Naive thymus-derived CD4-positive, alpha-beta T cell (primary cell): Measurements from ENCODE around the gene OR5H14. TPM values are rescaled to one million over a fixed set of nuclear protein-coding genes. Genes with fewer than 3 reads are reported as not detected.
"Not testable (repeated sequence)": the region's sequence is repeated elsewhere in the genome, so short reads cannot be mapped to it uniquely, and the experiment has no call there.

ENCODE experiments used
- ATAC-seq: fragments of 150-1000 bp; cut with Tn5 transposase; 2 replicates; pipeline ENCODE4 v1.10.0; 2021; ENCODE audit warnings: mild to moderate bottlenecking, moderate library complexity
- CTCF ChIA-PET: fragments of 350-600 bp; sonication (Branson Sonifier 250); formaldehyde crosslinking; loops from one replicate; lab custom pipeline; 2021; ENCODE audit warnings: antibody characterized with exemption; lab: Charles Lee
- POLR2A ChIA-PET: fragments of 350-600 bp; sonication (Branson Sonifier 250); formaldehyde crosslinking; loops from one replicate; lab custom pipeline; 2021; ENCODE audit warnings: antibody characterized with exemption, inconsistent platforms; lab: Charles Lee
- DNase-seq, 9 donors: peaks; one replicate each; pipeline versions ENCODE4 v3.0.0 to v3.0.0-alpha.2; 2020 to 2022; ENCODE audit warnings: mixed read lengths in 1 of 9
- H3K27ac ChIP-seq: one replicate; pipeline ENCODE4 v1.7.0; 2013; ENCODE audit warnings: mild to moderate bottlenecking, low read depth, low read length, moderate library complexity
- H3K27me3 ChIP-seq, 2 donors: one replicate each; pipeline ENCODE4 v1.7.0; 2013; ENCODE audit warnings: low read length in 2 of 2, mild to moderate bottlenecking in 2 of 2, moderate library complexity in 2 of 2; ENCODE audit not compliant: control insufficient read depth in 2 of 2, insufficient read depth in 2 of 2
- H3K36me3 ChIP-seq, 3 experiments: 1 replicate in 2 of 3; 2 replicates in 1 of 3; pipeline ENCODE4 v1.7.0; 2013; ENCODE audit warnings: low read length in 3 of 3, mild to moderate bottlenecking in 3 of 3, moderate library complexity in 1 of 3; ENCODE audit not compliant: insufficient read depth in 3 of 3, control insufficient read depth in 2 of 3
- H3K4me1 ChIP-seq, 2 donors: one replicate each; pipeline ENCODE4 v1.7.0; 2013; ENCODE audit warnings: low read length in 2 of 2, mild to moderate bottlenecking in 2 of 2, moderate library complexity in 1 of 2; ENCODE audit not compliant: control insufficient read depth in 2 of 2, insufficient read depth in 2 of 2
- H3K4me3 ChIP-seq: 2 replicates; pipeline ENCODE4 v1.7.0; 2013; ENCODE audit warnings: mild to moderate bottlenecking, low read length
- H3K9me3 ChIP-seq, 3 experiments: 1 replicate in 2 of 3; 2 replicates in 1 of 3; pipeline ENCODE4 v1.7.0; 2013; ENCODE audit warnings: low read length in 3 of 3; ENCODE audit not compliant: control insufficient read depth in 2 of 3
- H3K27ac Mint-ChIP-seq, 9 donors: one replicate each; pipeline ENCODE4 v1.8.0; 2020 to 2022; ENCODE audit warnings: mixed read lengths in 9 of 9, mild to moderate bottlenecking in 8 of 9, moderate library complexity in 5 of 9, inconsistent platforms in 2 of 9
- H3K27me3 Mint-ChIP-seq, 5 donors: one replicate each; pipeline ENCODE4 v1.8.0; 2021 to 2022; ENCODE audit warnings: mixed read lengths in 5 of 5, mild to moderate bottlenecking in 1 of 5
- H3K36me3 Mint-ChIP-seq, 5 donors: one replicate each; pipeline ENCODE4 v1.8.0; 2020 to 2022; ENCODE audit warnings: mixed read lengths in 5 of 5, mild to moderate bottlenecking in 3 of 5, inconsistent platforms in 1 of 5
- H3K4me1 Mint-ChIP-seq, 7 donors: one replicate each; pipeline ENCODE4 v1.8.0; 2020 to 2022; ENCODE audit warnings: mixed read lengths in 7 of 7, mild to moderate bottlenecking in 3 of 7, inconsistent platforms in 1 of 7
- H3K4me3 Mint-ChIP-seq, 10 donors: one replicate each; pipeline ENCODE4 v1.8.0; 2020 to 2022; ENCODE audit warnings: mild to moderate bottlenecking in 10 of 10, mixed read lengths in 10 of 10, moderate library complexity in 6 of 10, inconsistent platforms in 2 of 10
- H3K9me3 Mint-ChIP-seq, 11 donors: one replicate each; pipeline ENCODE4 v1.8.0; 2020 to 2022; ENCODE audit warnings: mixed read lengths in 11 of 11, mild to moderate bottlenecking in 4 of 11, inconsistent platforms in 1 of 11, moderate library complexity in 1 of 11
- intact Hi-C, 2 donors: fragments of 100-400 bp; cut with micrococcal nuclease; formaldehyde crosslinking; loops; one replicate each; pipeline ENCODE4 v1.15.1; 2023
- polyA plus RNA-seq, 2 donors: library from polyadenylated mRNA; unstranded; fragments of 300-500 nt; fragmentation: Illumina TruSeq; gene quantifications; one replicate each; pipeline ENCODE4 v1.2.3, GENCODE V29; 2021
- total RNA-seq, 6 experiments: library from RNA in 5 of 6; stranded (reverse) in 5 of 6; gene quantifications; 1 replicate in 5 of 6; 2 replicates in 1 of 6; pipeline ENCODE4 v1.2.3 and lab custom pipeline; 2021 to 2026

The OR5H14 gene
- total and polyA plus RNA-seq, 7 experiments from 2014 or later, result not detected

DNA sequence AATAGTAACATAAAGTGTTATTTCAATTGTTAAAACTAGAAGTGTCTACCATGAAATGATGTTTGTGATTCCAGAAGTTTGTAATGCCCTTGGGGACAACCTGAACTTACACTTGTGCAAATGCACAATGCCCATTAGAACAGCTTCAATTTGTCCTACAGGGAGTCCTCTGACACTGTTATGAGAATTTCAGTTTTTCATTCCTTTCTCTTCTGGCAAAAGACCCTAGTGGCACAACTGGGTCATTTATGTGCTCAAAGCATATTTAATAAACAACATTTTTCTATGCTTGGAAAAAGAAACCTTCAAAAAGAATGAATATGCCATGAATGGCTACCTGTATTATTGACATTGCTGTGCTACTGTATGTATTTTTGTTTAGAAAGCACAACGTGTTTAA is 16.9 kb upstream of the OR5H14 start, which contains the start of gene OR5H1:
OR5H1 (plus strand) TSS at position 301 of the 400 bp plus-strand sequence. CDS start 1,977 bp downstream, outside the sequence.
- no peaks in the 10 kb centered on the region for H3K36me3 ChIP-seq
- intact Hi-C loops, result no loop called here
- Mint-ChIP-seq H3K36me3 (no peaks in the 10 kb centered on the region), H3K27me3 (peaks cover 0 to 5% (median 0%) of the 10 kb centered on the region in 5 donors), H3K9me3 (peaks cover 0 to 1% (median 0%) of the 10 kb centered on the region in 11 donors), H3K27ac (no peak within 1 kb of the TSS), H3K4me1 (no peaks in the 10 kb centered on the region), H3K4me3 (no peak within 1 kb of the TSS)
- no peaks in the 10 kb centered on the region for H3K9me3 ChIP-seq
- POLR2A ChIA-PET, result no interaction called here
- ATAC-seq, result no peak
- DNase-seq, result no peak
- no peak within 1 kb of the TSS for H3K27ac ChIP-seq
- no peaks in the 10 kb centered on the region for H3K4me1 ChIP-seq
- H3K4me3 ChIP-seq, result no peak within 1 kb of the TSS
- CTCF ChIA-PET, result no interaction called here
- H3K27me3 ChIP-seq, result no peaks in the 10 kb centered on the region

DNA sequence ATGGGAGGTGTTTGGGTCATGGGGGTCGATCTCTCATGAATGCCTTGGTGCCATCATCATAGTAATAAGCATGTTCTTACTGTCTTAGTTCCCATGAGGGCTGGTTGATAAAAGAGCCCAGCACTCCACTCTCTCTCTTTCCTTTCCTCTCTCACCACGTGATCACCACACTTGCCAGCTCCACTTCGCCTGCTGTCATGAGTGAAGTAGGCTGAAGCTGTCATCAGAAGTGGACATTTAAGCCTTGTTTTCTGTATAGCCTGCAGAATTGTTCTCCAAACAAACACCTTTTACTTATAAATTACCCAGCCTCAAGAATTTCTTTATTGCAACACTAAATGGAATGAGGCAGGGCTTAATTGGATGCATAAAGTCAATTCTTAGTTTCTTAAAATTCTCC is 10.6 kb upstream of the OR5H14 start:
- intact Hi-C loops, result no loop called here
- no peaks in the 10 kb centered on the region for H3K9me3 Mint-ChIP-seq

DNA sequence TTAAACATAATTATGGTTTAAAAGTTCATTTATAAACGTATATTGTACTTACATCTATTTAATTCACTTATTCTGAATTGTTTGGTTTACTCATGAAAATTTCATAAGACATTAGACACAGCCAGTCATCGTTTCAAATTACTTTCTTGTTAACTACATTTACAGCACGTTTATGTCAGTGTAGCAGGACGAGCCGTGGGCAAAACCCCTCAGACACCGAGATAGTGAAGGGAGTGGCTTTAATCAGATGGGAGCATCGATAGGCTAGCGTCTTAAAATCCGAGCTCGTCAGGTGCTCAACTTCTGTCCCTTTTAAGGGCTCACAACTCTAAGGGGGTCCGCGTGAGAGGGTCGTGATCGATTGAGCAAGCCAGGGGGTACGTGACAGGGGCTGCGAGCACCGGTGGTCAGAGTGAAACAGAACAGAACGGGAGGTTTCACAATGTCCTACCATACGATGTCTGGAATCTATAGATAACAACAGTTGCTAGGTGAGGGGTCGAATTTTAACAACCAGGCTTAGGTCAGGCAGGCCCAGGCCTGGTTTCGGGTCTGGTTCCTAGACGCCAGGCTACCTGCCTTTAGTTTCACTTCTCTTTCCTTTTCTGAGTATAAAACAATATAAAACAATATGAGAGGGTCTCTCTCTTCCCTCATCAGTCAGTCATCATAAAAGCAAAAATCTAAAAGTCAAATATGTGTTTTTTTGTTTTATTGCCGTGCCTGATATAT is 9.3 kb upstream of the OR5H14 start:
- intact Hi-C loops, H3K4me3 Mint-ChIP-seq: not testable (repeated sequence)
- H3K27me3 Mint-ChIP-seq, result peaks cover 0 to 12% (median 5%) of the 10 kb centered on the region in 5 donors

More for the DNA sequence above, 10.6 kb upstream of the OR5H14 start:
- DNase-seq (no peak), ATAC-seq (no peak)
- ChIA-PET CTCF (no interaction called here), POLR2A (no interaction called here)
- H3K27ac Mint-ChIP-seq, result no peak overlapping the region
- H3K27me3 Mint-ChIP-seq, result peaks cover 0 to 12% (median 3%) of the 10 kb centered on the region in 5 donors
- H3K4me3 ChIP-seq, result no peak overlapping the region
- H3K36me3 Mint-ChIP-seq, result no peaks in the 10 kb centered on the region
- H3K4me1 Mint-ChIP-seq, result peaks cover 0 to 2% (median 0%) of the 10 kb centered on the region in 7 donors
- H3K4me1 ChIP-seq, result no peaks in the 10 kb centered on the region
- no peak overlapping the region for H3K4me3 Mint-ChIP-seq
- H3K27me3 ChIP-seq, result no peaks in the 10 kb centered on the region
- no peaks in the 10 kb centered on the region for H3K36me3 ChIP-seq
- H3K27ac ChIP-seq, result no peak overlapping the region
- no peaks in the 10 kb centered on the region for H3K9me3 ChIP-seq

DNA sequence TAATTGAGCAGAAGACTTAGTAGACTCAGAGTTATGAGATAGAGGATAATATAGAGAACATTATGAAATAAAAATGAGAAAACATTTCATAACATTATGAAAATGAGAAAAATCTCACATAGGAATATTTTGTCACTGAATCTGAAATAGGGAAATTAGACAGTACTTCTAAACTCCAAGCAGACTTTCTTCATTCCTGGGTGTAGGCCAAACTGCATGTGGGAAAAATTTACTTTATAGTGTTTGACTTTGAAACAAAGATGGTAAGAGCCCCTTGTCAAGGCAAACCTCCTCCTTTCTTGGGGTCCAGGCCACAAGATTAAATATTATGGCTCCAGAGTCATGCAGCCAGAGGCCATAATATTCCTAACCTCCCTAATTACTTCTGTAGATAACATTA is 6.7 kb upstream of the OR5H14 start:
- H3K27ac ChIP-seq, result no peak overlapping the region
- no peak for ATAC-seq
- Mint-ChIP-seq H3K4me3 (no peak overlapping the region), H3K9me3 (peaks cover 0 to 6% (median 0%) of the 10 kb centered on the region in 11 donors), H3K4me1 (peaks cover 0 to 2% (median 0%) of the 10 kb centered on the region in 7 donors), H3K27ac (no peak overlapping the region), H3K36me3 (no peaks in the 10 kb centered on the region), H3K27me3 (peaks cover 0 to 12% (median 7%) of the 10 kb centered on the region in 5 donors)
- no peak for DNase-seq
- H3K27me3 ChIP-seq, result no peaks in the 10 kb centered on the region
- POLR2A ChIA-PET, result no interaction called here
- H3K4me1 ChIP-seq, result no peaks in the 10 kb centered on the region
- CTCF ChIA-PET, result no interaction called here
- H3K9me3 ChIP-seq, result no peaks in the 10 kb centered on the region
- intact Hi-C loops, result loop anchor here in 1 of 2 donors (1.0 kb wide), 1 partner anchor 43 kb away; no protein-coding TSS in a partner anchor
- no peaks in the 10 kb centered on the region for H3K36me3 ChIP-seq
- H3K4me3 ChIP-seq, result no peak overlapping the region

More for the DNA sequence above, 9.3 kb upstream of the OR5H14 start:
- H3K4me1 ChIP-seq, POLR2A ChIA-PET, H3K9me3 Mint-ChIP-seq, H3K27ac Mint-ChIP-seq, H3K27ac ChIP-seq, H3K9me3 ChIP-seq, H3K4me1 Mint-ChIP-seq, H3K36me3 Mint-ChIP-seq, DNase-seq, H3K27me3 ChIP-seq, H3K36me3 ChIP-seq, H3K4me3 ChIP-seq, ATAC-seq, CTCF ChIA-PET: not testable (repeated sequence)

DNA sequence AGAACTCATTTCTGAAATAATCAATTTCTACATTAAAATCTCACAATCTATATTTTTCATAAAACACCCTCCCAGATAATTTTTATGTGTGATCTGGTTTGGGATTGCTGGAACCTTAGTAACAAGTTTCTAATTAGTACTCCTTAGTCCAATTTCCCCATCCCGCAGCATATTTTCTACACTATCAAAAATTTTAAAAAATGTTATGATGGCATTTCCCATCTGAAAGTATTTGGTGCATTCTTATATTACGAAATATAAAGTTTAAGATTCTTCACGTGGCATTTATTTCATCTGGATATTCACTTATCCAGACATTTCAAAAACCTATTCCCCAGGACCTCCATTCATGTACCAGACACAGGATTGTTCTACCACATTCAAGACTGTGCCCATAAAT is 1.5 kb downstream of the OR5H14 start:
- H3K27ac ChIP-seq, result no peak overlapping the region
- POLR2A ChIA-PET, result no interaction called here
- H3K9me3 ChIP-seq, result no peaks in the 10 kb centered on the region
- no peaks in the 10 kb centered on the region for H3K27me3 ChIP-seq
- Mint-ChIP-seq H3K4me3 (no peak overlapping the region), H3K4me1 (no peaks in the 10 kb centered on the region), H3K36me3 (no peaks in the 10 kb centered on the region), H3K9me3 (peaks cover 0 to 14% (median 0%) of the 10 kb centered on the region in 11 donors), H3K27ac (no peak overlapping the region), H3K27me3 (peaks cover 0 to 8% (median 5%) of the 10 kb centered on the region in 5 donors)
- H3K4me3 ChIP-seq, result no peak overlapping the region
- DNase-seq (no peak), ATAC-seq (no peak)
- CTCF ChIA-PET, result no interaction called here
- intact Hi-C loops, result no loop called here
- no peaks in the 10 kb centered on the region for H3K36me3 ChIP-seq
- H3K4me1 ChIP-seq, result no peaks in the 10 kb centered on the region

DNA sequence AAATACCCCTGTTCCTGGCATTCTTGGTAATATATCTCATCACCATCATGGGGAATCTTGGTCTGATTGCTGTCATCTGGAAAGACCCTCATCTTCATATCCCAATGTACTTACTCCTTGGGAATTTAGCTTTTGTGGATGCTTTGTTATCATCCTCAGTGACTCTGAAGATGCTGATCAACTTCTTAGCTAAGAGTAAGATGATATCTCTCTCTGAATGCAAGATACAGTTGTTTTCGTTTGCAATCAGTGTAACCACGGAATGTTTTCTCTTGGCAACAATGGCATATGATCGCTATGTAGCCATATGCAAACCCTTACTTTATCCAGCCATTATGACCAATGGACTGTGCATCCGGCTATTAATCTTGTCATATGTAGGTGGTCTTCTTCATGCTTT is 2.2 kb downstream of the OR5H14 start:
- H3K9me3 Mint-ChIP-seq, result peaks cover 0 to 12% (median 0%) of the 10 kb centered on the region in 11 donors
- H3K27me3 ChIP-seq, H3K27ac ChIP-seq, H3K4me1 ChIP-seq, H3K27me3 Mint-ChIP-seq, H3K4me3 Mint-ChIP-seq, ATAC-seq, H3K27ac Mint-ChIP-seq, H3K4me1 Mint-ChIP-seq, DNase-seq, H3K9me3 ChIP-seq, POLR2A ChIA-PET, H3K4me3 ChIP-seq, CTCF ChIA-PET, H3K36me3 ChIP-seq, intact Hi-C loops, H3K36me3 Mint-ChIP-seq: not testable (repeated sequence)

DNA sequence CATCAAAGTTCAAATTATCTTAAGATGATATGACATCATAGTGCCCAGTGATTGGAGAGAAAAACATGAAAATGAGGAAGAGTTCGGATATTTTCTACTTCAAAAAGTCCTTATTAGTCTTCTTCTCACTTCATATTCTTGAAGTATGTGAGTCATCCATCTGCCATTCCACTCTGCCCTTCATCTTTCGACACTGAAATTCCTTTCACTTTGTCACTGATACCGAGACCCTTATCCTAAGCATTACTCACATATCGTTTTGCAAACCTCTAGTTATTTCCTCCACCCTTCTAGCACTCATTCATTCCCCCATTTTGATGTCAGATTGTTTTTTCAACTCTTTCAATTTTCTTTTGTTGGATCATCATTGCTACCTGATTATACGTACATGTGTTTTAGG is 4.0 kb downstream of the OR5H14 start:
- Mint-ChIP-seq H3K27ac (no peak overlapping the region), H3K4me3 (no peak overlapping the region), H3K4me1 (no peaks in the 10 kb centered on the region), H3K9me3 (peaks cover 0 to 12% (median 0%) of the 10 kb centered on the region in 11 donors), H3K36me3 (no peaks in the 10 kb centered on the region), H3K27me3 (peaks cover 0 to 8% (median 5%) of the 10 kb centered on the region in 5 donors)
- Histone ChIP-seq H3K9me3 (no peaks in the 10 kb centered on the region), H3K36me3 (no peaks in the 10 kb centered on the region), H3K4me1 (no peaks in the 10 kb centered on the region), H3K27me3 (no peaks in the 10 kb centered on the region), H3K27ac (no peak overlapping the region), H3K4me3 (no peak overlapping the region)
- ChIA-PET CTCF (no interaction called here), POLR2A (no interaction called here)
- DNase-seq (no peak), ATAC-seq (no peak)
- intact Hi-C loops, result no loop called here
